ENCODE measurements around the gene LRRD1. TPM values are rescaled to one million over a fixed set of nuclear protein-coding genes. Genes with fewer than 3 reads are reported as not detected.

Gene LRRD1
- total and polyA plus RNA-seq, 2 of the 4 experiments (the other 2 are of a cell fraction) = under 0.01 to 0.02 TPM

- Histone ChIP-seq H3K27ac (ENCODE audit: insufficient read depth, low read length) (peak overlapping the region; percentile 57; the same call in 1 of the 2 replicates), H2BK120ac (ENCODE audit: low read depth, low read length) (peak overlapping the region; percentile 85), H2BK5ac (ENCODE audit: low read depth, low read length, poor library complexity, severe bottlenecking) (peak overlapping the region; percentile 83), H3K4me2 (ENCODE audit: low read depth, low read length) (peak overlapping the region; percentile 44), H4K5ac (ENCODE audit: low read depth, low read length) (peak overlapping the region; percentile 81; the same call in 1 of the 2 replicates), H2BK20ac (ENCODE audit: low read depth, low read length) (peak overlapping the region; percentile 84), H3K27me3 (ENCODE audit: control insufficient read depth, insufficient read depth, low read length) (no peaks in the 10 kb centered on the region), H3K9me3 (ENCODE audit: control insufficient read depth, insufficient read depth, low read length) (no peaks in the 10 kb centered on the region), H3K4me3 (ENCODE audit: insufficient read depth, low read depth, low read length) (no peak overlapping the region), H3K23ac (ENCODE audit: low read depth, low read length) (no peak overlapping the region), H4K8ac (ENCODE audit: low read depth in 2 of 2, low read length in 2 of 2) (peak overlapping the region in 1 of 2 experiments; percentile 66; a peak in 2 of 4 replicates), H3K14ac (replicated peaks; ENCODE audit: low read depth, low read length) (peak overlapping the region; percentile 64), H3K18ac (ENCODE audit: low read depth, low read length) (peak overlapping the region; percentile 91; the same call in 1 of the 2 replicates), H3K4ac (ENCODE audit: low read depth, low read length) (peak overlapping the region; percentile 58), H3K36me3 (ENCODE audit: control insufficient read depth, insufficient read depth, low read length) (no peaks in the 10 kb centered on the region), H2AK5ac (ENCODE audit: low read depth, low read length) (peak overlapping the region; percentile 77; the same call in 1 of the 2 replicates), H3K9ac (ENCODE audit: low read depth, low read length) (no peak overlapping the region), H2BK15ac (ENCODE audit: low read depth, low read length) (0 out of 3 replicates have a peak overlapping the region, but pooled peaks have one; percentile 0), H2AK9ac (replicated peaks; ENCODE audit: low read depth, low read length, poor library complexity) (no peak overlapping the region), H4K91ac (ENCODE audit: insufficient read depth, low read depth, low read length) (peak overlapping the region; percentile 72), H3K79me1 (ENCODE audit: low read depth in 1 of 2, low read length in 2 of 2) (no peaks in the 10 kb centered on the region), H3K56ac (ENCODE audit: extremely low read depth, insufficient read depth, low read length) (peak overlapping the region; percentile 2; the same call in 1 of the 2 replicates), H3K9me1 (ENCODE audit: insufficient read depth, low read length) (no peaks in the 10 kb centered on the region), H2AFZ (replicated peaks; ENCODE audit: low read length, poor library complexity) (peak overlapping the region; percentile 52), H3K4me1 (ENCODE audit: control insufficient read depth, insufficient read depth, low read length) (peaks cover 9% of the 10 kb centered on the region; the same call in 1 of the 2 replicates), H4K20me1 (ENCODE audit: insufficient read depth, low read length) (no peaks in the 10 kb centered on the region)
- ChIA-PET CTCF (interaction anchor here (0.6 kb wide), 1 partner anchor 196 kb away, joined by 3 read pairs; no protein-coding TSS in a partner anchor), POLR2A (ENCODE audit: unreplicated experiment) (no interaction called here)
- in situ Hi-C loops (cut with MboI; ENCODE audit: low sequenced_read_pairs) (no loop called here), dilution Hi-C loops (cut with HindIII; ENCODE audit: low sequenced_read_pairs, unreplicated experiment) (no loop called here), intact Hi-C loops (cut with micrococcal nuclease) (no loop called here)
- no TSS peak for BruUV-seq (replicated peaks)
- TF ChIP-seq MAZ (IDR thresholded peaks at IDR 0.05; ENCODE audit: borderline replicate concordance, low read depth, low read length) (no peak), MAFK (IDR thresholded peaks at IDR 0.05; ENCODE audit: low read depth, low read length) (peak; percentile 50), RCOR1 (IDR thresholded peaks at IDR 0.05; ENCODE audit: insufficient replicate concordance, low read length) (peak; percentile 38), CEBPB (IDR thresholded peaks at IDR 0.05; ENCODE audit: low read depth, low read length) (peak; percentile 92), FOS (IDR thresholded peaks at IDR 0.05; ENCODE audit: low read depth, low read length) (0 out of 2 replicates have a peak, but pooled peaks have one; percentile 30)
- peak; percentile 93 for DNase-seq
- 100% methylated on average over 1 of the region's 3 CpGs; no CpG with 5 or more reads in 1 of the 2 experiments for WGBS, 2 experiments (ENCODE audit: extremely low coverage in 2 of 2, insufficient read length in 1 of 2)
- peak; percentile 92 for ATAC-seq (ENCODE audit: low read depth)
Measured at GRCh38 chr7:92158660-92159575, 20.0 kb downstream of the LRRD1 start.
